HG03108 (cell line): ENCODE data around the gene GLA.

Source experiments
- ATAC-seq: cut with Tn5 transposase; IDR thresholded peaks from one replicate; pipeline ENCODE4 v1.9.1; 2021; ENCODE audit warnings: moderate library complexity; ENCODE audit not compliant: unreplicated experiment

GLA gene

GRCh38 chrX:101398694-101399093, 9.0 kb downstream of the GLA start:
- no peak for ATAC-seq

DNA sequence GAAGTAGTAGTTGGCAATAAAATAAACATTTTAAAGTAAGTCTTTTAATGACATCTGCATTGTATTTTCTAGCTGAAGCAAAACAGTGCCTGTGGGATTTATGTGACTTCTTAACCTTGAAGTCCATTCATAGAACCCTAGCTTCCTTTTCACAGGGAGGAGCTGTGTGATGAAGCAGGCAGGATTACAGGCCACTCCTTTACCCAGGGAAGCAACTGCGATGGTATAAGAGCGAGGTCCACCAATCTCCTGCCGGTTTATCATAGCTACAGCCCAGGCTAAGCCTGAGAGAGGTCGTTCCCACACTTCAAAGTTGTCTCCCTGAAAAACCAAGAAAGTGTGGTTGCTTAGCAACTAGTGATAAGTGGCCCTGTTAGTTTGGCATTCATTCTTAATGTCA, 9.9 kb downstream of the GLA start:
- no peak for ATAC-seq

GRCh38 chrX:101395789-101396188, 11.9 kb downstream of the GLA start:
- no peak for ATAC-seq

DNA sequence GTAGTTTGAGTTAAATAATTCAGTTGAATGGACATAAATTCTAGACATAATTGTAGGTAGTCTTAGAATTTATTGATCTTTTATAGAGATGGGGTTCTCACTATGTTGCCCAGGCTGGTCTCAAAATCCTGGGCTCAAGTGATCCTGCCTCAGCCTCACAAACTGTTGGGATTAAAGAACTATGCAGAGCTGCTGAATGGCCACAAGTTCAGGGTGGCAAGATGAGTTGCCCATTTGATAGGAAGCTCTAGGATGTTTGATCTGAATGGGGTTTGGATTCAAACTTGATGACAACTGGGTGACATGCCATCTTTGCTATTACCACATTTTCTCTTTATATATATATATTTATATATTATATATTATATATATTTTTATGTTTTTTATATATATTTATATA, 13.4 kb downstream of the GLA start:
- ATAC-seq = no peak

GRCh38 chrX:101393530-101394305, 14.0 kb downstream of the GLA start:
- ATAC-seq = no peak

- no peak for ATAC-seq
Observed at GRCh38 chrX:101391831-101392230, 15.9 kb downstream of the GLA start.

- ATAC-seq = peak; percentile 76
Observed at GRCh38 chrX:101390664-101391525, 16.8 kb downstream of the GLA start, which contains the start of gene RPL36A. RPL36A (plus strand) TSS chrX:101391011; CDS start chrX:101391044, 33 bp downstream.

- no peak for ATAC-seq
Observed at GRCh38 chrX:101388604-101389003, 19.1 kb downstream of the GLA start.

GRCh38 chrX:101386542-101386885, 21.2 kb downstream of the GLA start:
- ATAC-seq = no peak

GRCh38 chrX:101385795-101386541, 21.8 kb downstream of the GLA start, which contains the start of gene BTK:
BTK (minus strand) TSS chrX:101386191; CDS start chrX:101375284, 10,907 bp downstream.
- ATAC-seq = peak; percentile 68

DNA sequence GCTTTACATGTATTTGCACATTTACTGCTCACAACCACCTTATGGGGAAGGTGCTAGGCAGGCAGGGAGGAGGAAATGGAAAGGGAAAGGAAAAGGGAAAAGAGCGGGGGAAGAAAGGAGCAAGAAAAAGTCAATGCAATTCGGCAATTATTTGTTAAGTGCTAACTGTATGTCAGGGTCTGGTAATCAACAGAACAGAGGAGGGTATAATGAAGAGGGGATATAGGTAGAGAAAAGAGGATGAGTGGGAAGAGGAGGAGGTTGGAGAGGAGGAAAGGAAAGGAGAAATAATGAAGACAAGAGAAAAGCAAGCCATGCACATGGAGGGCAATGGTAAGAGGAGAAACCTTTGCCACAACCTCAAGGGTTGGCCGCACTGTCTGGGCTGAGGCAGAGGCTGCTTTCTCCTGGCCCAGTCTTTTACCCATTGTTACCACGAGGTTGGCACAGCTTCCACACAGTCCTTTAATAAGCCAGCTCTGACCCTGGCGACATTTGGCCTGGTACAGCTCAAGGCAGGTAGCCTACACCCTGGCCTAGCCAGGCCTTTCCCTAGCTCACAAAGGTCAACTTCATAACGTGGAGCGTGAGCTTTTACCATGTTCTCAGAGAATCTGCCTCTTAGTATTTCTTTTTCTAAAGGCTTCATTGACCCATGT, 22.6 kb downstream of the GLA start:
- ATAC-seq = no peak

GRCh38 chrX:101383679-101384205, 24.0 kb downstream of the GLA start:
- peak; percentile 59 for ATAC-seq

DNA sequence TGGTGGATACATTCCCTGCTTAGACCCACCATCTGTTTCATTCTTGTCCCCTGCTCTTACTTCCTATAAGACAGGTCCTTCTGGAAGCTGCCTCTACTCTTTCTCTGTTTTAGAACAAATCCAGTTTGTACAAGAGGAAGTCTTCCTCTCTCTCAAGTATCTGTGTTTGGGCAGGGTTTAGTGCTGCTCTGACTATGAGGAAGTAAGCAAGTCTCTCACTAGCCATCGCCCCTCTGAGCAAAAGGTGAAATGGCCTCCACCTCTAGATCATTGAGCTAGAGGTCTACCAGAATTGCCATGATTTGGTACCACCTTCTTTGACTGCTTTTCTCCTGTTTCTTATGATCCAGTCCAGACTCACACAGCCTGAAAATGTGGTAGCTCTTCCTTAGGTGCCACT, 30.2 kb downstream of the GLA start:
- ATAC-seq = no peak

DNA sequence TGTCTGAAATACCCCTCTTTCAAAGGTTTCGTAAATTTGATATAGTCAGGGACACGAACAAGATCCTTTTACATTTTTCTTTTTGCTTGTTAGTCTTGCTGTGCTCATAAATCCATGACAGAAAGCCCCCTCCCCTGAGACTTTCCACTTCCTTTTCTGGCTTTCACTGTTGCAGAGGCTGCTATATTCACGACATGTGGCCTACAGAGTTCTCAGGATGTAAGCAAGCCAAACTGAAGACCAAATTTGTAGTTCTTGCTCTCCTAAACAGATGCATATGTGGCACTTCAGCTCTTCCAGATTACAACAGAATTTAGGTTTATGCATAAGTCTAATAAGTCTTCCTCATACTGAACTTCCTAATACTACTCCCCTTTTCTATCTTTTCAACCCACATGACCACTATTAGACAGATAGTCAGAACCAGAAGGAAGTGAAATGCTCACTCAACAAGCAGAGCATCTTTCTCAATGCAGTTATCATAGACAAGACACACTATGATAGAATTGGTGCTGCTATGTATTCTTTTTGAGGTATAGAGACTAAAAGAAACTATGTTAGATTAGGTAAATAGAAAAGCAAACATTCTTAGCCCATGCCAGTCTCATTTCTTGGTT, 36.7 kb downstream of the GLA start:
- peak; percentile 53 for ATAC-seq

- no peak for ATAC-seq
Observed at GRCh38 chrX:101369687-101370086, 38.0 kb downstream of the GLA start.

DNA sequence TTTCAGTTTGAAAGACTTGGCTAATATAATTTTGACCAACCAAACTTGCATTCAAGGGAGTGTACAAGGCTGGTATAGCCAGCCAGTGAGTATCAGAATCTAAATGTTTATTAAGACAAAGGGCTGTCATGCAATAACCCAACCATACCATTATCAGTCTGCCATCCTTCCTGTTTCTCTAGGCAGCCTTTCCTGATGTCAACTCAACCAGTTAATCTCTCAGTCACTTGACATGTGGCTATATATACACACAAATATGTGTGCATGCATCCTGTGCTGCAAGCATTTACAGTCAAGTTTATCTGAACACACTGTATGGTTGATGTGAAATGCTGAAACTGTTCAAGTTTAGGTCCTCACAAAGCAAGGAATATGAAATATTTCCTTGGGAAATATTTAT, 38.9 kb downstream of the GLA start:
- no peak for ATAC-seq

DNA sequence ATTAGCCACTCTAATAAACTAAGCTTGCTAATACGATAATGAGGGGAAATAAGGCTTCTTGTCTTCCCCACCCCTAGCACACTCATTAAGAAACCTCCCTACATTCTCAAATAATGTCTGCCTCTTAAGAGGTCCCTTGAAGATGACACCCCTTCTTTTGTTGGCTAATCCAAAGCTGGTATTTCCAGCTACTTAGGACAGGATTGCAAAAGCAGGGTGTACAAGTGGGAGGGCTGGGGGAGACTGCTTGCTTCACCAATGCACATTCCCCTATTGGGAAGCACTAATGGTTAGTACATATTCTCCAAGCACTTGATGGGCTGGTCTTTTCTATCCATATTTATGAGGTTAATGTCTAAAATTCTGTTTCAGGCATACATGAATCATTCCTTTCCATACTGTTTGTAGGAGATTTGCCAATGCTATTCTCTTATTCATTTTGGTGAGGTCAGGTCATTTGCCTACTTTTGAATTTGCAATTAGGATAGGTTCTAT, 42.4 kb downstream of the GLA start:
- no peak for ATAC-seq

- no peak for ATAC-seq
Observed at GRCh38 chrX:101362757-101363156, 45.0 kb downstream of the GLA start.

- ATAC-seq = no peak
Observed at GRCh38 chrX:101362116-101362515, 45.6 kb downstream of the GLA start.

GRCh38 chrX:101360390-101360789, 47.3 kb downstream of the GLA start:
- no peak for ATAC-seq
